GM12801 (cell line): ENCODE results near the gene ASIC3.

Source experiments
- CTCF ChIP-seq: IDR thresholded peaks from one replicate; pipeline ENCODE4 v1.5.1; 2011; ENCODE audit warnings: control low read depth; ENCODE audit not compliant: insufficient read length; ENCODE audit errors: extremely low read depth

ASIC3 gene

GRCh38 chr7:151032936-151033863 lies 15.1 kb upstream of the ASIC3 start:
- TF ChIP-seq CTCF, result no peak

- no peak for TF ChIP-seq CTCF
Measured at GRCh38 chr7:151033864-151034249, 14.5 kb upstream of the ASIC3 start.

GRCh38 chr7:151034312-151035025 lies 13.9 kb upstream of the ASIC3 start:
- no peak for TF ChIP-seq CTCF

- no peak for TF ChIP-seq CTCF
Measured at GRCh38 chr7:151035026-151035717, 13.2 kb upstream of the ASIC3 start.

- no peak for TF ChIP-seq CTCF
Measured at GRCh38 chr7:151035902-151036301, 12.4 kb upstream of the ASIC3 start.

- TF ChIP-seq CTCF, result no peak
Measured at GRCh38 chr7:151038951-151039849, 9.1 kb upstream of the ASIC3 start.
